GM20431 (cell line): ENCODE data around the gene WNK4.

ENCODE experiments used
- in situ Hi-C: fragments of 300-500 bp; cut with MseI, MboI; formaldehyde crosslinking; loops from one replicate; pipeline ENCODE4 v1.15.0; 2020; ENCODE audit warnings: low sequenced_read_pairs; ENCODE audit not compliant: unreplicated experiment

The WNK4 gene

GRCh38 chr17:42768006-42768405 is 12.4 kb upstream of the WNK4 start:
- in situ Hi-C loops = loop anchor here (10.0 kb wide), 1 partner anchor 53 kb away; no protein-coding TSS in a partner anchor

DNA sequence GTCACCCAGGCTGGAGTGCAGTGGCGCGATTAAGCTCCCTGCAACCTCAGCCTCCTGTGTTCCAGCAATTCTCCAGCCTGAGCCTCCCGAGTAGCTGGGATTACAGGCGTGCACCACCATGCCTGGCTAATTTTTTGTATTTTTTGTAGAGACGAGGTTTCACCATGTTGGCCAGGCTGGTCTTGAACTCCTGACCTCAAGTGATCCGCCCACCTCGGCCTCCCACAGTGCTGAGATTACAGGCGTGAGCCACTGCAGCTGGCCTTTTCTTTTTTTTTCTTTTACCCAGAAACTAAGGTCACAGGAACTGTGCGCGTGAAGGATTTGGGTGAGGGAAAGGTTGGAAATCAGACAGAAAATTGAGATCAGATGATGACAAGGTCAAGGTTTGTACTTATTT is 10.4 kb upstream of the WNK4 start:
- in situ Hi-C loops = loop anchor here (10.0 kb wide), 1 partner anchor 55 kb away; no protein-coding TSS in a partner anchor

DNA sequence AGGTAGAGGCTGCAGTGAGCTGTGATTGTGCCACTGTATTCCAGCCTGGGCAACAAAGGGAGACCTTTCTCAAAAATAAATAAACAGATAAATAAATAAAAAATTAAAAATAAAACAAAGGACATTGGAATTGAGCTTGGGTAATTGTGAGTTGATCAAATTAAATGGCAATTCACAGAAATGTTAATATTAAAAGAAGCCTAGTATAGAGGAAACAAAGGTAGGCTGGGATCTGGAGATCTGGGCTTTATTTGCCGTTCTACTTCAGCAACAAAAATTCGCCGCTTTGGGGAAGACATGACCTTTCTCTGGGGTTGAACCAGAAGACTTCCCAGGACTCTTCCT is 7.5 kb upstream of the WNK4 start:
- in situ Hi-C loops = no loop called here

DNA sequence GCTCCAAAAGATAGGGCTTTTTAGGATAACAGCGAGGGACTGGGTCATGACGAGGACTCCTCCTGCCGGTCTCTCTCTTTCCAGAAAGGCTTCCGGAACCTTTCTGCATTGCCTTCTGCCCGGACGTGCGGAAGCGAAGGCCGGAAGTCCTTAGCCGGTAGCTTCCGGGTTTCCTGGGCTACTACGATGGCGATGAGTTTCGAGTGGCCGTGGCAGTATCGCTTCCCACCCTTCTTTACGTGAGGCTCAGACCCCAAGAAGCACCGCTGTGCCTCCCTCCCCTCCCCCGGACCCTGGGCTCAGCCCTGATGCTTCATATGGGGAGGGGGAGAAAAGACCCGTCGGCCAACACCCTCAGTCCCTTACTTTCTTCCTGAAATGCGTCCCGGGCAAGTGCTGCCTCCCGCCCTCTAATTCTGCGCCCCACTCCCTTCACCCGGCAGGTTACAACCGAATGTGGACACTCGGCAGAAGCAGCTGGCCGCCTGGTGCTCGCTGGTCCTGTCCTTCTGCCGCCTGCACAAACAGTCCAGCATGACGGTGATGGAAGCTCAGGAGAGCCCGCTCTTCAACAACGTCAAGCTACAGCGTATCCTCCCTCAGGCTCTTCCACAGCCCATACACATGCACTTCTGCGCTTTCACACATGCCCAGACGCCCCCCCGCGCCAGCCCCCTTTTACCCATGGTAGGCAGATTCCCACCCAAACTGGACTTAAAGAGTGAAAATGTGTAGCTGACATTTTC is 6.9 kb upstream of the WNK4 start, which contains the start of gene VPS25:
VPS25 (plus strand) TSS at position 160 of the 746 bp plus-strand sequence; CDS start at position 187, 27 bp downstream.
- in situ Hi-C loops = no loop called here

- in situ Hi-C loops = no loop called here
Measured at GRCh38 chr17:42774066-42774745, 6.2 kb upstream of the WNK4 start.

DNA sequence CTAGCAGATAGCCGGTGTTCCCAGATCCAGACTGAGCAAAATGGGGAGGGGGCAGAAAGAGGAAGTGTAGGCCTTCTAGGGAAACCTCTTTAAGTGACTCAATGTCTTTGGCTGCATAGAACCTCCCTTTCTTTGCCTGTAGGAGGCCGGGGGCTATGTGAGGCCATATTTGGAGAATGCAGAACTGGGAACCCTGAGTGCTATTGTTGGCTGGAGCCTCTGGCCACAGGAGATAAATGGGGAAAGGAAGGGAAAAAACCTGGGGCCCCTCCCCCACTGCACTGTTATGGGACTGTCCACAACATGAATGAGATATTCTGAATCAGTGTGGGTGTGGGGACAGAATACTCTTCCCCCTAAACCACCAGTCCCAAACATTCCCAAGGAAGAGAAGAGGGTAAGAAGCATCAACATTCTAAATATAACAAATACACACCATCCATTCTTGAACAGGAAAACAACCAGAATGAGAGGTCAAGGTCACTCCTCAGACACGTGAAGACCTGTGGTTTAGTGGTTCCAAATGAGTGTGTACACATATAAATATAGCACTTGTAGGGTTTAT is 4.8 kb upstream of the WNK4 start:
- in situ Hi-C loops = no loop called here

GRCh38 chr17:42778570-42778969 is 1.8 kb upstream of the WNK4 start:
- in situ Hi-C loops = no loop called here

- in situ Hi-C loops = no loop called here
Measured at GRCh38 chr17:42779304-42779935, 990 bp upstream of the WNK4 start.

DNA sequence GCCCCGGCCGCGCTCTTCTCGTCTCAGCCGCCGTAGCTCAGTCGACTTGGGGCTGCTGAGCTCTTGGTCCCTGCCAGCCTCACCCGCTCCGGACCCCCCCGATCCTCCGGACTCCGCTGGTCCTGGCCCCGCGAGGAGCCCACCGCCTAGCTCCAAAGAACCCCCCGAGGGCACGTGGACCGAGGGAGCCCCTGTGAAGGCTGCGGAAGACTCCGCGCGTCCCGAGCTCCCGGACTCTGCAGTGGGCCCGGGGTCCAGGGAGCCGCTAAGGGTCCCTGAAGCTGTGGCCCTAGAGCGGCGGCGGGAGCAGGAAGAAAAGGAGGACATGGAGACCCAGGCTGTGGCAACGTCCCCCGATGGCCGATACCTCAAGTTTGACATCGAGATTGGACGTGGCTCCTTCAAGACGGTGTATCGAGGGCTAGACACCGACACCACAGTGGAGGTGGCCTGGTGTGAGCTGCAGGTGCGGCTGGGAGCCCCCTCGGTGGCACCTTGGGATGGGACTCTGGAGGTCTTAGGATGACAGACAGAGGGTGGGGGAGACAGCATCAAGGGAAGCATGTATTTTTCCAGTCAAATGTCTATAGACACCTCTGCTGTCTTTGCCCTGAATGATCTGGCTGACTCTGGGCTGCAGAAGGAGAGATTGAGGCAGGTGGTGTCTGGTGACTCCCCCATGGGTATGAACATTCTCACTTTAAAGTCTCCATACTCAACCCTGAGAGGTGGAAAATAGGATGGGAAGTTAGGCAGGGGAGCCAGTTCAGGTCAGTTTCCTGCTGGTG is 635 bp downstream of the WNK4 start:
- in situ Hi-C loops = no loop called here

DNA sequence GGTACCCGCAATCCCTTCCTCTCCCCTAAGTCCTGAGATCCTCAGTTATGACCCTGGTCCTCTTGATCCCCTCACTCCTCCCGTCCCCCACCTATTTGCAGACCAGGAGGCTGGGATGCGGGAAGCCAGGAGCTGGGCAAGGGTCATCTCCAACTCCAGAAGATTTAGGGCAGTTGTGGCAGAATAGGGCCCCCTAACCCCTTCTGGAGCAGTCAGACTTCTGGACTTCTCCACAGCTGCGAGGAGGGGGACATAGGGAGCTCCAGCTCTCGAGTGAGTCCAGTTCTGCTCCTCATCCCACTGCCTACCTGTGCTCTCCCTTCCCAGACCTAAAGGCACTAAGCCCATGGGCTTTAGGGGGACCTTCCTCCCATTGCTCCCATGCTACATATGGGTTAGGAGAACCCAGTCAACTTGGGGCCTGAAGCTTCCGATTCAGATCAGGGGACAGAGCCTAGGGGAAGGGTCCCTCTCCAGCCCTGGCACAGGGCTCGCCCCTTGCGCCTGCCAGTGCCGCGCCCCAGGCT is 1.3 kb downstream of the WNK4 start:
- in situ Hi-C loops = no loop called here

GRCh38 chr17:42782166-42783061 is 2.0 kb downstream of the WNK4 start:
- in situ Hi-C loops = no loop called here

DNA sequence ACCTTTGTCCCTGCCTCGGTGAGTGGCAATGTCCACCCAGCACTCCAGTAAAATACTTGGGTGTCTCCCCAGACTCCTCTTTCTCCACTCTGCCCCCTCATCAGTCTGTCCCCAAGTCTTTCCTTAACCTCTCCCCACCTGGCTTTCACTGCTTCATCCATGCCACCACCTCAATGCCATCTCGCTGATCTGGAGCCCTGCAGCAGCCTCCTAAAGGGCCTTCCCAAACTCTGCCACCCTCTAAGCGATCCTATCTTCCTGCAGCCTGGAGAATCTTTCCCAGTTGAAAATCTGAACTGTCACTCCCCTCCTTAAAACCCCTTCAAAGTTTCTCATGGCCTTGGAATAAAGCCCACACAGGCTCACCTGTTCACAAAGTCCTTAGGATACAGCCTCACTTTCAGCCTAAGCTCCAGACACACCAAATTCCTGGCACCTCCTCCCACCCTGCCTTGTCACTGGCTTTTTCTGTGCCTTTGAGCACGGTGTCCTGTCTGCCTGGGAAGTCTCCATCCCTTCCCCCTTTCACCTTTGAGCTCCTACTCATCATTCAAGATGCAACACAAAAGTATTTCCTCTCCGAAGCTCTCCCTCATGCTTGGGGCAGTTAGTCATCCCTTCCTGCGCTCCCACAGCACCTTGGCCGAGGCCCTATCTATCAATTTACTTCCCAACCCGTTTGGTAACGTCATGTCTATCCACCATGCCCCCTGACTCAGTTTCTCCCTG is 2.8 kb downstream of the WNK4 start:
- in situ Hi-C loops = no loop called here

DNA sequence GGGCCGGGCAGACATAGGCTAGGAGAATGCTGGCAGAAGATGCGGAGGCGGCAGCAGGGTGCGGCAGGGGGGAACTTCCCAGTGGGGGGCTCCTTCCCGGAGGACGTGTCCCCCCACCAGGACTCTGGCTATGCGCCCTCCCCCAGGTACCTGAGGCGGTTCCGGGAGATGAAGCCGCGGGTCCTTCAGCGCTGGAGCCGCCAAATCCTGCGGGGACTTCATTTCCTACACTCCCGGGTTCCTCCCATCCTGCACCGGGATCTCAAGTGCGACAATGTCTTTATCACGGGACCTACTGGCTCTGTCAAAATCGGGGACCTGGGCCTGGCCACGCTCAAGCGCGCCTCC is 3.4 kb downstream of the WNK4 start:
- in situ Hi-C loops = no loop called here

DNA sequence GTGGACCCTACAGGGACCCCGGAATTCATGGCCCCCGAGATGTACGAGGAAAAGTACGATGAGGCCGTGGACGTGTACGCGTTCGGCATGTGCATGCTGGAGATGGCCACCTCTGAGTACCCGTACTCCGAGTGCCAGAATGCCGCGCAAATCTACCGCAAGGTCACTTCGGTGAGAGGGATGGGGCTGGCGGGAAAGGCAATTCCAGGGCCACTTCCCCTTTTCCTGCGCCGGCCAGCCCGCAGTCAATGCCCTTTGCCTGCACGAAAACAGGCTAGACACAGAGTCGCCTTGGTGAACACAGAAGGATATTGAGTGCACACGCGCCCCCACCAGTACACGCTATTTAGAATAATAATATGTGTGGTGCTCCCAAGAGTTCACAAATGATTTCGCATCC is 4.0 kb downstream of the WNK4 start:
- in situ Hi-C loops = no loop called here

DNA sequence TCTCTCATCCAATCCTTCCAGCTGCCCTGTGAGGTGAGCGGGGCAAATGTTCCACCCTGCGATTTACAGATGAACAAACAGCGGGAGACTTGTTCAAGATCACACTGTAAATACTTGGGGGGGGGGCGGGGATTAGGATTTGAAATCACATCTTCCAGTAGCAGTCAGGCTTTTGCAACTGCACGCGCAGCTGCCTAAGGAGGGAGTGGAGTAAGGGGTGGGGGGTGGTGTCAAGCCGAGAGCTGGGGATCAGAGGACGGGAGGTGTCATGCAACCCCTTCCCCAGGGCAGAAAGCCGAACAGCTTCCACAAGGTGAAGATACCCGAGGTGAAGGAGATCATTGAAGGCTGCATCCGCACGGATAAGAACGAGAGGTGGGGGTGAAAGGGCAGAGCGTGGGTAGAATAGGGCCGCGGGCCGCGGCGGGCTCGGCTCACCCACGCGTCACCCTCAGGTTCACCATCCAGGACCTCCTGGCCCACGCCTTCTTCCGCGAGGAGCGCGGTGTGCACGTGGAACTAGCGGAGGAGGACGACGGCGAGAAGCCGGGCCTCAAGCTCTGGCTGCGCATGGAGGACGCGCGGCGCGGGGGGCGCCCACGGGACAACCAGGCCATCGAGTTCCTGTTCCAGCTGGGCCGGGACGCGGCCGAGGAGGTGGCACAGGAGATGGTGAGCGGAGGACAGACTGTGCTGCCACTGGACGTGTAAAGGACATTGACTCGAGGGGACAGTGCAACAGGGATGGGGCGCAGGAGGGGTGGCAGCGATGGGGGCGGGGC is 4.6 kb downstream of the WNK4 start:
- in situ Hi-C loops = no loop called here

GRCh38 chr17:42787266-42787665 is 6.9 kb downstream of the WNK4 start:
- in situ Hi-C loops = no loop called here

DNA sequence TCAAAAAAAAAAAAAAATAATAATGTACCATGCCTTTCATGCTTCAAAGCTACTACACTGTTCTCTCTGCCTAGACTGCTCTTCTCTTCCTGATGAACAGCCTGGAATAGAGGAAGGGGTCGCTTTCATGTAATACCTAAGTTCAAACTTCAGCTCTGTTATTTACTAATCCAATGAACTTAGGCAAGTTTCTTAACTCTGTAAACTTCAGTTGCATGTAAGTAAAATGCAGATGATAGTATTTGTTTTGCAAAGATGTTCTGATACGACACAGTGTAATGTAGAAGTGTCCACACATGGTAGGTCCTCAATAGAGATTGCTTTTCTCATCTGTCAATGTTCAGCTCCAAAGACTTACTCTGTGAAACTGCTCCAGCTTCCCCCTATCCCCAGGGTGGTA is 11.5 kb downstream of the WNK4 start:
- in situ Hi-C loops = no loop called here

DNA sequence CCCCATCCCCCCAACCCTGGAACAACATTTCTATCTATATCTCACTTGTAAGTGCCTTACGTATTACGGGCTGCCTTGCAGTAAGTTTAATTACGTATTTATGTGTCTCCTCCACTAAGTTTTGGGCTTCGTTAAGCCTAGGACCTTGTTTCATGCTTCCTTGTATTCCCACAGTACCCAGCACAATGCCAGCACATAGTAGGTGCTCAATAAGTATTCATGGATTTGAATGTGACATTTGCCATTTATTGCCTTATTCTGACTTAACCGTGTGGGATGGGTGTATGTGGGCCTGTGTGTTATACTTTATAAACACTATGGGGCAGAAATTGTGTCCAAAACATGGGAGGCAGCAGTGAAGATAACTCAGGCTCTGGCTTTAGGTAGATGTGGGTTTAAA is 12.1 kb downstream of the WNK4 start:
- in situ Hi-C loops = no loop called here
